Trophoblast cell (in vitro differentiated cells and primary cell): ENCODE data around the gene CCDC92.

Experiments used
- DNase-seq, 2 donors: peaks; one replicate each; pipeline ENCODE4 v3.0.0-alpha.2; 2016
- H2AFZ ChIP-seq: 2 replicates; pipeline ENCODE4 v1.6.1; 2013; ENCODE audit warnings: low read length, moderate library complexity, mild to moderate bottlenecking; ENCODE audit not compliant: insufficient read depth, poor library complexity
- H2AK5ac ChIP-seq: 2 replicates; pipeline ENCODE4 v1.6.1; 2013; ENCODE audit warnings: mild to moderate bottlenecking, low read length
- H2BK120ac ChIP-seq: 2 replicates; pipeline ENCODE4 v1.6.1; 2013; ENCODE audit warnings: low read length, mild to moderate bottlenecking, moderate library complexity; ENCODE audit not compliant: insufficient read depth, poor library complexity
- H2BK12ac ChIP-seq: 2 replicates; pipeline ENCODE4 v1.6.1; 2013; ENCODE audit warnings: mild to moderate bottlenecking, low read length, moderate library complexity
- H2BK5ac ChIP-seq: 2 replicates; pipeline ENCODE4 v1.6.1; 2013; ENCODE audit warnings: low read length, low read depth, moderate library complexity, mild to moderate bottlenecking; ENCODE audit not compliant: poor library complexity
- H3K14ac ChIP-seq: 2 replicates; pipeline ENCODE4 v1.6.1; 2013; ENCODE audit warnings: mild to moderate bottlenecking, low read length
- H3K18ac ChIP-seq: 2 replicates; pipeline ENCODE4 v1.6.1; 2013; ENCODE audit warnings: mild to moderate bottlenecking, low read length
- H3K23ac ChIP-seq: 2 replicates; pipeline ENCODE4 v1.6.1; 2013; ENCODE audit warnings: low read length
- H3K27ac ChIP-seq: 2 replicates; pipeline ENCODE4 v1.5.1; 2013; ENCODE audit warnings: low read depth, mild to moderate bottlenecking, inconsistent platforms, low read length, moderate library complexity
- H3K27me3 ChIP-seq: 2 replicates; pipeline ENCODE4 v1.6.1; 2013; ENCODE audit warnings: inconsistent platforms, mild to moderate bottlenecking, low read length, moderate library complexity; ENCODE audit not compliant: insufficient read depth
- H3K36me3 ChIP-seq, 2 experiments: 1 replicate in 1 of 2; 2 replicates in 1 of 2; pipeline ENCODE4 v1.6.1; 2013; ENCODE audit warnings: low read length in 2 of 2, mild to moderate bottlenecking in 2 of 2, moderate library complexity in 1 of 2; ENCODE audit not compliant: insufficient read depth in 2 of 2, control insufficient read depth in 1 of 2
- H3K4ac ChIP-seq: 2 replicates; pipeline ENCODE4 v1.6.1; 2013; ENCODE audit warnings: low read depth, mild to moderate bottlenecking, low read length, moderate library complexity
- H3K4me1 ChIP-seq, 2 experiments: 1 replicate in 1 of 2; 2 replicates in 1 of 2; pipeline ENCODE4 v1.6.1; 2013; ENCODE audit warnings: low read length in 2 of 2, mild to moderate bottlenecking in 2 of 2, moderate library complexity in 1 of 2; ENCODE audit not compliant: insufficient read depth in 2 of 2, control insufficient read depth in 1 of 2
- H3K4me2 ChIP-seq: 2 replicates; pipeline ENCODE4 v1.6.1; 2013; ENCODE audit warnings: inconsistent platforms, mild to moderate bottlenecking, low read length, moderate library complexity
- H3K4me3 ChIP-seq: 2 replicates; pipeline ENCODE4 v1.5.1; 2013; ENCODE audit warnings: mild to moderate bottlenecking, low read depth, low read length, inconsistent platforms
- H3K79me1 ChIP-seq: one replicate; pipeline ENCODE4 v1.6.1; 2013; ENCODE audit warnings: low read length
- H3K79me2 ChIP-seq: 2 replicates; pipeline ENCODE4 v1.6.1; 2013; ENCODE audit warnings: low read length, mild to moderate bottlenecking; ENCODE audit not compliant: control insufficient read depth, insufficient read depth, poor library complexity
- H3K9ac ChIP-seq: 2 replicates; pipeline ENCODE4 v1.6.1; 2013; ENCODE audit warnings: mild to moderate bottlenecking, low read length
- H3K9me3 ChIP-seq: 2 replicates; pipeline ENCODE4 v1.6.1; 2013; ENCODE audit warnings: low read depth, mild to moderate bottlenecking, control low read depth, inconsistent platforms, low read length; ENCODE audit not compliant: insufficient read depth
- H4K12ac ChIP-seq: 2 replicates; pipeline ENCODE4 v1.6.1; 2013; ENCODE audit warnings: low read depth, mild to moderate bottlenecking, low read length, moderate library complexity
- H4K8ac ChIP-seq: 2 replicates; pipeline ENCODE4 v1.6.1; 2013; ENCODE audit warnings: low read depth, mild to moderate bottlenecking, low read length, moderate library complexity
- H4K91ac ChIP-seq: one replicate; pipeline ENCODE4 v1.6.1; 2013; ENCODE audit warnings: low read depth, mild to moderate bottlenecking, low read length, moderate library complexity
- WGBS: extraction: QIAGEN DNeasy Blood & Tissue Kit; methylation state at CpG from one replicate; pipeline ENCODE4 v1.1.7; 2013; ENCODE audit warnings: missing lambda C conversion rate; ENCODE audit not compliant: insufficient read length, insufficient coverage; ENCODE audit errors: extremely low coverage; 5-methylcytosine and 5-hydroxymethylcytosine counted together

CCDC92 gene

DNA sequence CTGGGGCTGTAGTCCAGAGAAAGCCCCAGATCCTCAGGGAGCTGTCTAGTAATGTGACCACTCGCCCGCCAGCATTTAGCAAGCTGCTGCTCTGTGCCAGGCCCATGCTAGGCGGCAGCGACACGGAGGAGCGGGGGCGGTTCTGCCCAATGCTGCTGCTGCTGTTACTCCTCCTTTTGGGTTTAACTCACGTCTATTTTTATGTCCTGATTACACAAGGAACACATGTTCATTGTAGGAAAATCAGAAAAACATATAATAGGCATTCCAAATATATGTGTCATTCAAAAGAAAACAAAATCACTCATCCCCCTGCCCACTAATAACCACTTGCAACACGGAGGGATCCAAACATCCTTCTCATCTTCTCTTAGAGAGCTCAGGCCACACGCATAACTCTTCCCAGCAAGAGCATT, 30.4 kb downstream of the CCDC92 start:
- H3K79me1 ChIP-seq = no peaks in the 10 kb centered on the region
- H3K9me3 ChIP-seq = peaks cover 15% of the 10 kb centered on the region
- H2BK120ac ChIP-seq = no peak overlapping the region
- H2BK5ac ChIP-seq = no peak overlapping the region
- H3K4me2 ChIP-seq = no peak overlapping the region
- DNase-seq = no peak
- no peak overlapping the region for H3K4me3 ChIP-seq
- no peak overlapping the region for H3K4ac ChIP-seq
- no peak overlapping the region for H3K9ac ChIP-seq
- H3K4me1 ChIP-seq = peaks cover 4 to 7% of the 10 kb centered on the region in 2 experiments
- no peak overlapping the region for H2AFZ ChIP-seq
- no peak overlapping the region for H3K23ac ChIP-seq
- H3K14ac ChIP-seq = no peak overlapping the region
- H3K79me2 ChIP-seq = no peaks in the 10 kb centered on the region
- no peak overlapping the region for H2BK12ac ChIP-seq
- no peaks in the 10 kb centered on the region for H3K27me3 ChIP-seq
- H4K12ac ChIP-seq = no peak overlapping the region
- H4K91ac ChIP-seq = no peak overlapping the region
- H4K8ac ChIP-seq = no peak overlapping the region
- peaks cover 44 to 59% of the 10 kb centered on the region in 2 experiments for H3K36me3 ChIP-seq
- H3K18ac ChIP-seq = no peak overlapping the region
- H3K27ac ChIP-seq = no peak overlapping the region
- WGBS = no CpG with 5 or more reads among the region's 10 CpGs
- H2AK5ac ChIP-seq = no peak overlapping the region

DNA sequence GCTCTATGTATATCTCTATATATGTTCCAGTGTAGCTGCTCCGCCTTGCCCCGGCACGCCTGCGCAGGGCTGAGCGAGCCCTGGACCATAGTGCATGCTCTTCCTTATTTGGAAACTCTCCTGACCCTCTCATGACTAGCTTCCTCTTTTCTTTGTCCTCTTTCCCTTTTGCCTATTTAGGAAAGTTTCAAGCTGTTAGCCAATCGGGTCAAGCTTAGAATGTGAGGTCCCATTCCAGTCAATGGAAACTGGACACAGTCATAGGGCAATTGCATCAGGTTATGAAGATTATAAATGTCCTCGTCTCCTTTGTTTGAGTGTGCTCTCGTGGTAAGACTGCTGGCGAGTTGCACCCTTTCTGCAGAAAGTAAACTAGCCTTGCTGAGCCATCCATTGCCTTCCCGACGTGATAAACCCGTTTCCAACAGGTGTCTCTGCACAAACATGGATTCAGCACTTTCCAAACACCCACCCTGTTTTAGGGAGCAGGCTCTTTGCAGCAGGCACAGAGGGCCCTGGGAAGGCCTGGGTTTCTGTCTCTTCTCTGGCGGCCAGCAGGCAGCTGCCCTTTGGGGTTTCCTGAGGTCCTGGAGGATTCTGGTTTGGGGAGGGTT, 30.9 kb downstream of the CCDC92 start:
- Histone ChIP-seq H2AFZ (no peak overlapping the region), H2AK5ac (no peak overlapping the region), H3K79me1 (no peaks in the 10 kb centered on the region), H3K79me2 (no peaks in the 10 kb centered on the region), H3K9me3 (peaks cover 15% of the 10 kb centered on the region), H4K12ac (no peak overlapping the region), H3K27me3 (no peaks in the 10 kb centered on the region), H3K4ac (no peak overlapping the region), H2BK5ac (no peak overlapping the region), H3K27ac (no peak overlapping the region), H3K9ac (no peak overlapping the region), H3K23ac (no peak overlapping the region), H3K36me3 (peaks cover 50 to 64% of the 10 kb centered on the region in 2 experiments), H4K8ac (no peak overlapping the region), H3K4me1 (peaks cover 4 to 7% of the 10 kb centered on the region in 2 experiments), H2BK12ac (no peak overlapping the region), H3K4me3 (no peak overlapping the region), H4K91ac (no peak overlapping the region), H3K4me2 (no peak overlapping the region), H2BK120ac (no peak overlapping the region), H3K18ac (no peak overlapping the region), H3K14ac (no peak overlapping the region)
- no peak for DNase-seq
- no CpG with 5 or more reads among the region's 13 CpGs for WGBS

DNA sequence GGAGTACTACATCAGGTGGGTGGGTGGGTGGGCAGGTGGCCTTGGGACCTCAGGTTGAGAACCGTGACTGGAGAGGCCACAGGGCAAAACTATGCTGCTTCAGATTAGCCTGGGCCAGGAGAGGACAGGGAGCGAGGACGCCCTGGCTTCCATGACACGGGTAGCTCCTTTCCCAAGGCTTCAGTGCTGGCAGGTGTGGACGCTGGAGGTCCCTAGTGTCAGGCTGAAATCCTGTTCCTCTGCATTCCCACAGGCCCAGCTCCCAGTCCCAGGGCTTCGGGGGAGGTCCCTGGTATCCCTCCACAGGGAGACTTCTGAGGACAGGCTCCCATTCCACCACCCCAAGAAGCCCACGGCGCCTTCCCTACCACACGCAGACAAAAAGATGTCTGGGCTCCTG, 31.6 kb downstream of the CCDC92 start:
- H3K4me3 ChIP-seq = no peak overlapping the region

DNA sequence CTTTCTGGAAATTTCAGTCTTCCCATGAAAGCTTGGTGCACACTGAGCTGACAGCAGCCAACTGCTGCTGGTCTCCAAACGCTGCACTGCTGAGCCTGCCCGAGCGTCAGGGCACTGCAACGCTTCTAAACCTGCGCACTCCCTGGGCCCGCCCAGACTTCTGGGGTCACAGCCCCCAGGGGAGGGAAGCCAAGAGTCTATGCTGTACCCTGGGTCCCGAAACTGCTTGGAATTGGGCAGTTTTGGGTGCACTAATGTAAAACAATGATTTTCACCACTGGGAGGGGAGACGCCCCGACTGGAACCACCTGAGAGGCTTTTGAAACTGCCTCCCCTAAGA, 32.0 kb downstream of the CCDC92 start:
- Histone ChIP-seq H3K27ac (no peak overlapping the region), H3K23ac (no peak overlapping the region), H3K4me2 (no peak overlapping the region), H3K9me3 (peaks cover 15% of the 10 kb centered on the region), H4K12ac (no peak overlapping the region), H3K9ac (no peak overlapping the region), H4K91ac (no peak overlapping the region), H2AFZ (no peak overlapping the region), H3K4me3 (no peak overlapping the region), H2AK5ac (no peak overlapping the region), H2BK5ac (no peak overlapping the region), H3K79me2 (no peaks in the 10 kb centered on the region), H3K79me1 (no peaks in the 10 kb centered on the region), H2BK12ac (no peak overlapping the region), H3K4ac (no peak overlapping the region), H3K36me3 (peaks cover 59 to 70% of the 10 kb centered on the region in 2 experiments), H2BK120ac (no peak overlapping the region), H3K14ac (no peak overlapping the region), H3K27me3 (no peaks in the 10 kb centered on the region), H4K8ac (no peak overlapping the region), H3K4me1 (peaks cover 4 to 7% of the 10 kb centered on the region in 2 experiments), H3K18ac (no peak overlapping the region)
- WGBS = no CpG with 5 or more reads among the region's 9 CpGs
- DNase-seq = no peak

More for the DNA sequence above, 31.6 kb downstream of the CCDC92 start:
- H4K8ac ChIP-seq = no peak overlapping the region
- H3K23ac ChIP-seq = no peak overlapping the region
- WGBS = no CpG with 5 or more reads among the region's 9 CpGs
- peaks cover 4 to 7% of the 10 kb centered on the region in 2 experiments for H3K4me1 ChIP-seq
- H3K18ac ChIP-seq = no peak overlapping the region
- peaks cover 56 to 70% of the 10 kb centered on the region in 2 experiments for H3K36me3 ChIP-seq
- H3K9me3 ChIP-seq = peaks cover 15% of the 10 kb centered on the region
- no peaks in the 10 kb centered on the region for H3K79me2 ChIP-seq
- no peak overlapping the region for H2BK12ac ChIP-seq
- no peak overlapping the region for H2AFZ ChIP-seq
- no peak overlapping the region for H2AK5ac ChIP-seq
- H3K9ac ChIP-seq = no peak overlapping the region
- no peak overlapping the region for H3K4me2 ChIP-seq
- no peaks in the 10 kb centered on the region for H3K79me1 ChIP-seq
- H3K4ac ChIP-seq = no peak overlapping the region
- H3K27me3 ChIP-seq = no peaks in the 10 kb centered on the region
- H3K27ac ChIP-seq = no peak overlapping the region
- no peak overlapping the region for H4K91ac ChIP-seq
- no peak overlapping the region for H4K12ac ChIP-seq
- no peak overlapping the region for H2BK120ac ChIP-seq
- no peak overlapping the region for H2BK5ac ChIP-seq
- H3K14ac ChIP-seq = no peak overlapping the region
- no peak for DNase-seq
